Activated CD4-positive, alpha-beta T cell treated with anti-CD3 and anti-CD28 coated beads for 48 hours (primary cell): ENCODE measurements around the gene MFRP.

Experiments
- DNase-seq: peaks from one replicate; pipeline ENCODE4 v3.0.0-alpha.2; 2020

Gene MFRP

DNA sequence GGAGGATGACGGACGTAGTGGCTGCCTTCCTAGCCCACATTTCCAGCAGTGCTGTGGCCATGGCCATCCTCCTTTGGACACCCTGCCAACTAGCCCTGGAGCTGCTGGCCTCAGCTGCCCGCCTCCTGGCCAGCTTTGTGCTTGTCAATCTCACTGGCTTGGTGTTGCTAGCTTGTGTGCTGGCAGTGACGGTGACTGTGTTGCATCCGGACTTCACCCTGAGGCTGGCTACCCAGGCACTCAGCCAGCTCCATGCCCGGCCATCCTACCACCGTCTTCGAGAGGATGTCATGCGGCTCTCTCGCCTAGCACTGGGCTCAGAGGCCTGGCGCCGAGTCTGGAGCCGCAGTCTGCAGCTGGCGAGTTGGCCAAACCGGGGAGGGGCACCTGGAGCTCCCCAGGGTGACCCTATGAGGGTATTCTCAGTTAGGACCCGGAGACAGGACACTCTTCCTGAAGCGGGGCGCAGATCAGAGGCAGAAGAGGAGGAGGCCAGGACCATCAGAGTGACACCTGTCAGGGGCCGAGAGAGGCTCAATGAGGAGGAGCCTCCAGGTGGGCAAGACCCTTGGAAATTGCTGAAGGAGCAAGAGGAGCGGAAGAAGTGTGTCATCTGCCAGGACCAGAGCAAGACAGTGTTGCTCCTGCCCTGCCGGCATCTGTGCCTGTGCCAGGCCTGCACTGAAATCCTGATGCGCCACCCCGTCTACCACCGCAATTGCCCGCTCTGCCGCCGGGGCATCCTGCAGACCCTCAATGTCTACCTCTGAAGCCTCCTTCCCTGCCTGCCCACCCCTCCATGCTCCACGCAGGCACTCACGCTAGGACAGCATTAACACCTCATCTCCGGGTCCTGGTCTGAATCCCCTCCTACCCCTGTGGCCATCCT, 10.6 kb downstream of the MFRP start:
- no peak for DNase-seq

DNA sequence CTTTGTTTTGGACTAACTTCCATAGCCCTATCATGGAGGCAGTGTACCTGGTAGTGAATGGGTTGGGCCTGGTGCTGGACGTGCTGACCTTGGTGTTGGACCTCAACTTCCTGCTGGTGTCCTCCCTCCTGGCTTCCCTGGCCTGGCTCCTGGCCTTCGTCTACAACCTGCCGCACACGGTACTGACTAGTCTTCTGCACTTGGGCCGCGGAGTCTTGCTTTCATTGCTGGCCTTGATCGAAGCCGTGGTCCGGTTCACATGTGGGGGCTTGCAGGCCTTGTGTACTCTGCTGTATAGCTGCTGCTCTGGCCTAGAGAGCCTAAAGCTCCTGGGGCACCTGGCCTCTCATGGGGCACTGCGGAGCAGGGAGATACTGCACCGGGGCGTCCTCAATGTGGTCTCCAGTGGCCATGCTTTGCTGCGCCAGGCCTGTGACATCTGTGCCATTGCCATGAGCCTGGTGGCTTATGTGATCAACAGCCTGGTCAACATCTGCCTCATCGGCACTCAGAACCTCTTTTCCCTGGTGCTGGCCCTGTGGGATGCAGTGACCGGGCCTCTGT, 11.3 kb downstream of the MFRP start:
- DNase-seq = no peak

DNA sequence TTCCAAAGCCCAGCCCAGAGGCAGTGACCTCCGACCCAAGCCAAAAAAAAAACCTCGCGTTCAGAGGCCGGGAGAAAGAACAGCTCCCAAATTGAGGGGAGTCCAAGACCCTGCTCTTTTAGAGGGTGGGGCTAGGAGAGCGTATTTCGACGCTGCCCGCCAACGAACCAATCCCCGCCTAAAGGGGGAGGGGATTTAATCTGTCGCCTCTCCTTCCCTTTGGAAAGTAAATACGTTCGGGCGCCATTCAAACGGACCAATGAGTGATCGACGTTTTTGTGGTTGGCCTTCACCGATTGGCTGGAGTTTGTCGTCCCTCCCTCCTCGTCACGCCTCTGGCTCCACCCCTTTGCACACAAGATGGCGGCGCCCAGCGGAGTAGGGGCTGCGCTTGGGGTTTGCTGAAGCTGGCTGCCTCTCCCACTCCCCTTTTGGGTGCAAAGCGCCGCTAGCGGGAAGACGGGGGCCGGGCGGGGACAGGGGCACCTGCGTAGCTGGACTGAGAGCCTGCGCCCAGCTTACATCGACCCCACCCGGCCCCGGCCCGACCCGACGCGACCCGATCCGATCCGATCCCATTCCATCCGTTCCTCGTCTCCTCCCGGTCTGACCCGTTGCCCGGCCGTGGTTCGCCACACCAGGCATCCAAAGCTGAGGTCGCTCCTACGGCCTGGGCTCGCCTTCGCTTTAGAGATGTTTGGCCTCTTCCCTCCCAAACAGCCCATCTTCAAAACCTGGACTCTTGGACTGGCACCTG, 12.2 kb downstream of the MFRP start, which contains the start of gene RNF26:
RNF26 (plus strand) TSS at position 354 of the 757 bp plus-strand sequence. CDS start 596 bp downstream, outside the sequence.
- peak; percentile 95 for DNase-seq

DNA sequence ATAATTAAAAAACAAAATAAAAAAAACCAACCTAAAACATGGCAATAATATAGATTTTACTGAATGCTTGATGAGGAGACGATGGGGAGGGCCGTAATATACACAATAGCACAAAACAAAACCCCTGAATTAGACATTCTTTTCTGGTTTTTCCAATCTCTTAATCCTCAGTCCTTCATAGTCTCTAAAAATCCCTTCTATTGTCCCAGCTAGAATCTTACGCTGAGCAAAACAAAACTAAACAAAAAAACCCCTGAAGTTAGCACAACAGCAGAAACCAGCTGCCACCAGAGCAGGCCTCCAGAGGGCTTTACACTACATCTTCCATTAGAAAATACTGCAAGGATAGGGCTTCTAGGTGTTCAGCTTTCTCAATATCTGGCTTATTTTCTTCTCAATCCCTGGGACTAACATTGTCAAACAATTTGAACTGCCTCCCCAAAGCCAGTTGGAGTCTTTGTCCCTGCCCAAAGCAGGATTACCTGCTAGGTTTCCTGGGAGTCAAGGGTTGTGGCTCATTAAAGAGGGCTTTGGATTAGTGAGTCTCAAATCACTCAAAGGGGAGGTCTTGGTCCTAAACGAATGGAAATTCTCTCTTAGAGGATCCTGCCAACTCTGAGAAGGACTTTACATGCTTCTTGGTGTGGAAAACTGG, 14.3 kb downstream of the MFRP start:
- DNase-seq = no peak

DNA sequence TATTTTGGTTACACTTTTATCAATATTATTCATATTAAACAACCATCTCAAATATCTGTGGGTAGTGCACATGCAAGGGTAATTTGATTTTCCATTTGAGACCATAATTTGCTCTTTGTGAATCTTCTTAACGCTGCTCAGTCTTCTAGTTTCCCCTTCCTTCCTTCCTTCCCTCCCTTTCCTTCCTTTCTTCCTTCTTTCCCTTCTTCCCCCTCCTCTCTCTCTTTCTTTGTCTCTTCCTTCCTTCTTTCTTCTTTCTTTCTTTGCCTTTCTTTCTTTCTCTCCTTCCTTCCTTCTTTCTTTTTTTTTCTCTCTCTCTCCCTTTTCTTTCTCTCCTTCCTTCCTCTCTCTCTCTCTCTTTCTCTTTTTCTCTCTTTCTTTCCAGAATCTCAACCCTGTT, 16.3 kb downstream of the MFRP start:
- DNase-seq = no peak

DNA sequence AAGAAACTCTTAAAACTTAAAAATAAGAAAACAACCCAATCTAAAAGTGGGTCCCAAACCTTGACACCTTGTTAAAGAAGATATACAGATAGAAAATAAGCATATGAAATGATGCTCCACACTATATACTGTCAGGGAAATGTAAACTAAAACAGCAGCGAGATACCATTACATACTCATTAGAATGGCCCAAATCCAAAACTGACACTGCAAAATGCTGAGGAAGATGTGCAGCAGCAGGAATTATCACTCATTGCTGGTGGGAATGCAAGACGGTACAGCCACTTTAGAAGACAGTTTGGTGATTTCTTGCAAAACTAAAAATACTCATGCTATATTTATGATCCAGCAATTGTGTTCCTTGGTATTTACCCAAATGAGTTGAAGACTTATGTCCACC, 17.2 kb downstream of the MFRP start:
- no peak for DNase-seq

DNA sequence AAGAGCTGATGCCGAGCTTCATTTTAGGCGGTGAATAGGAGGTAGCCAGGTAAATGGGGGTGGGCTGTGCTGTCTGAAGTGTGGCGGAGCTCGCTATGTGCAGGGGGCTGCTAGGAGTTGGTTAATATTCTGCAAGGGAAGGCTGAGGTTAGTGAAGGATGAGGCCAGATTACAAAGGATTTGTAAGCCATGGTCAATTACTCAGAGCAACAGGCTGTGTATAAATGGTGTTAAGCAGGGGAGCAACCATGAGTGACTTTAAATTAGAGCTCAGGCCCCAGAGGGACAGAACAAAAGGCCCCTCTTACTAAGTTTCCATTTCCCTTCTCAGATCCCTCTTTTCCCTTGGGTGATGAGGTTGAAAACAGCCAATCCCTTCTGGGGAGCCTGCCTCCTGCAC, 22.3 kb downstream of the MFRP start:
- no peak for DNase-seq

DNA sequence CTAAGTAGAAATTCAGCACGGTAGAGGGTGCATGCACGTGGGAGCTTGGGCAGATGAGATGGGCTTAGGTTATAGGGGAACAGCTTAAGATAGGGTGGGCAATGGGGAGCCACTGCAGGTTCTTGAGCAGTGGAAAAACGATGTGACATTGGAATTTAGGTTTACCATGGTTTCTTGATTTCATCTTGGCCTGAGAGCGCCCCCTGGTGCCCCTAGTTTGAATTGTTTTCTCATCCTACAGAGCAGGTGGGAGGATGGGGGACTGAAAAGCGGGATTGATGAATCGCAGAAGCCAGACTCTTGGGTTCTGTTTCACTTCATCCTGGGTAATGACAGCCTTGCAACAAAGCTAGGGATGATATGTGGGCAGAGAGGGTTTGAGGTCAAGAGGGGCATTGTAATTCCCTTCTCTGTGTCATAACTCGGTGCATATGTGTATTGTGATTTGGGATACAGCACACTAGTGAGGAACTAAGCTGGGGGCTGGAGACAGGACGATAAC, 22.9 kb downstream of the MFRP start:
- peak; percentile 91 for DNase-seq

DNA sequence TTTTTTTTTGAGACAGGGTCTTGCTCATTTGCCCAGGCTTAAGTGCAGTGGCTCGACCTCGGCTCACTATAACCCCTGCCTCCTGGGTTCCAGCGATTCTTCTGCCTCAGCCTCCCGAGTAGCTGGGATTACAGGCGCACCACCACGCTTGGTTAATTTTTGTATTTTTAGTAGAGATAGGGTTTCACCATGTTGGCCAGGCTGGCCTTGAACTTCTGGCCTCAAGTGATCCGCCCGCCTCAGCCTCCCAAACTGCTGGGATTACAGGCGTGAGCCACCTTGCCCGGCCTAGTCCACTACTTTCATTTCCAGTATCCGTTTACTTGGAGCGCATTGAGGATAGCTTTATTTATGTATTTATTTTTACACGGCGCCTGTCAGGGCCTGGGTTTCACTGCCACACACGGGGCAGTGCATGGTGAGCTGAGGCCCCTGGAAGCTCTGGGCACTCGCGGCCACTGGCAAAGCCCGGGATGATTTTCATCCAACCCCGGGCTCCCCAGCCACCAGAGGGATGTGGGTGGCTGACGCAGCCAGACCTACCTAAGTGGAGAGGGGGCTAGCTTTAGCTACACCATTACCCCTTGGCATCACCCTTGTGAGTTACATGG, 23.5 kb downstream of the MFRP start:
- no peak for DNase-seq

DNA sequence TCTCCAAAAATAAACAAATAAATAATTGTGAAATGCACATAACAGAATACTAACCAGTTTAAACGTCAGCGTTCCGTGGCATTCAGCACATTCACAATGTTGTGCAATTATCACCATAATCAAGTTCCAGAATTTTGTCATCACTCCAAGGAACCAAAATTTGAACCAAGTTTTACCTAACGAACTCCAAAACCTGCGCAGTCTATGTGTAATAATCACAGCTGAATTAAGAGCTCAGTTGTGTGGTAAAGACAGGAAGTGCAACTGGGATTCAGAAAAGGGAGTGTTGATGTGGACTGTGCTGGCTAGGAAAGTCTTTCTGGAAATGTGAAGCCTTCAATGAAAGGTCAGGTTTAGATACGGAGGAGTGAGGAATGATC, 24.2 kb downstream of the MFRP start:
- no peak for DNase-seq

DNA sequence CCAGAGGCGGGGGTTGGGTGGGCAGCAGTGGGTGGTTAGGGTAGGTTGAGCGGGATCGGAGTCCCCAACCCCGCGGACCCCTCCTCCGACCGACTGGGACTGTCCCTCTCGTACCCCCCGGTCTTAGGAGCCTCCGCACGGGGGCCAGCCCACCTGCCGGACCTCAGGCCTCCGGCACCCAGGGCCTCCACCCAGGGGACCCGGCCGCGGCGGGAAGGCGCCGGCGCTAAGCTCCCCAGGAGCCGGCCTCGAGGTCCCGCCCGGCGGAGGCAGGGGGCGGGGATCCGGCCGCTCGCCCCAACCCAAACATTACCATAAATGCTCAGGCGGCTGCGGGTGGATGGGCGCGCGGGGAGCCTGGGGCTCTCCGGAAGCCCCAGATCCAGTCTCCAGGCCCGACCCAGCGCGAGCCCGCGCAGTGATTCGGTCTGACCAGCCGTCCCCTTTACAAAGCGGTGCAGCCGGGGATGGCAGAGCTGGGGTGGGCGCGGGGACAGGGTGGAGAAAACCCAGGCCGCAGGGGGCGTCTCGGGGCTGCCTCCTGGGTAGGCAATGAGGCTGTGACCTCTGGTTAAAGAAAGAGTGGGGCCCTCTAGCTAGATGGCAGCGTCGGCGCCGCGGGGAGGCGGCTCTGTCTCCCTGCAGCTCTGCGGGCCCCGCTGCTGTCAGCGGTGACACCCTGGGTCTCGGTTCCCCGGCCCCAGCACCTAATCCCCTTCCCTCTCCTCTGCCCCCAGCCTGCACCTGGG, 25.6 kb downstream of the MFRP start:
- DNase-seq = peak; percentile 70

DNA sequence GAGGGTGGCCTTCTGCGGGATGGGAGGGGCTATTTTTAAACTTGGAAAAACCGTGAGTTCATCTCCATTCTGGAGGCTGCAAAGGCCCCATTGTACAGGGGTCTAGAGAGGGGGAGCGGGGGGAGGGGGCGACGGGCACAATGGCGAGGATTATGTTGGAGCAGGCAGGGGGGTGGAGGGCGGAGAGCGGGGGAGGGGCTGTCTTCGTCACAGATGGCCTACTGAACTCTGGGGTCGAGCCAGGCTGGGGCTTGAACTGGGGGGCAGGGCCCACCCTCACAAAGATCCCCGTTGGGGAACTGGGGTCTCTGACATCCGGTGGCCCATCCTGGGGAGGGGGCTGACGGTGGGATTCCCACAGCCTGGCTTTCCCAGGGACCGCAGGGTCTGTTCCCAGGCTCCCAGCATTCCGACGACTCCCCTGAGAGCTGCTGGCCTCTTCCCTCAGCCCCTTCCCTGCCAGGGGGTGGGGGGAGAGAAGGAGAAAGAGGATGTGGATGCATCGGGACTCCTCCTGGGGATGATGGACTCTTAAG, 26.2 kb downstream of the MFRP start:
- no peak for DNase-seq

DNA sequence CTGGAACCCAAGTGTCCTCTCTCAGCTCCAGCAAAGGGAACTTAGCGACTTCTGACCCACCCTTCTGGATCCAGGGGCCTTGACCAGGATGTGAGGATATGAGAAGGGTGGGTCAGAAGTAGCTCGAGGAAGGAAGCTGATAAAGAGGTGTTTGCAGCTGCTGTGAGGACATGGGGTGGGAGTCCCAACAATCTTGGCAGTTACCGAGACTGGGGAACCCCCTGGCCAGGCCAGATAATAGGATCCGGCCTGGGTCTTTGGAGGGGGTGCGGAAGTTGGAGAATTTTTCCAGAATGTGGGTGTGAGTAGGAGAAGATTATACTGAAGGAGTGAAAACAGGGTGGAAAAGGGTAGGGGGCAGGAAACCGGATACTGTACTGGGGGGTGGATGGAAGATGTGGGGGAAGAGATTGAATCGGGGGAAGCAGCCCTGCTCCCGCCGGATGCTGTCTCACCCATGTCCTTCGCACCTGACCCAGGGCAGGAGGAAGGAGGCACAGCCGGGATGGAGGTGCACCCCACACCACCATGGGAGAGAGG, 26.7 kb downstream of the MFRP start:
- DNase-seq = no peak

DNA sequence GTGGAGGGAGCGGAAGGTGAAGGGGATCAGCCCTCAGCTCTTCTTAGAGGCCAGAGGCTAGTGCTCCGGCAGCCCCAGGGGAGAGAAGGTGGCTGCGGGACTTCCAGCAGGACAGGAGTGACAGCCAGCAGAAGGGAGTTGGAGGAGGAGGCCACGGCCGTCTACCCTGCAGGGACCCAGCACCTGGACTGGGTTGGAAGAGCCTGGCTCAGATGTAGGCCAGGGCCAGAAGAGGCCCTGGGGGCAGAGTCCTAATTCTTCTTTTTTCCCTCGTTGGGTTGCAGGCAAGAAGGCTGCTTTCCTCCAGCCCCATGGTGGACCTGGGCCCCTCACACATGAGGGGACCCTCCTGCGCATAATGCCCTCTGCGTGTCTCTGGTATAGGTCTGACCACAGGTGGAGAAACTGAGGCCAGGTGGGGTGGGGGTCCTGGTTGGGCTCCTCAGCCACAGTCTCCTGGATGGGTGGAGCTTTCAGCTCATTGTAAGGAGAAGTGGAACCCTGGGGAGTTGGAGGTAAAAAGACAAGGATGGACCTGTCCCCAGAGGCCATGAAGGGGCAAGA, 27.3 kb downstream of the MFRP start:
- no peak for DNase-seq

DNA sequence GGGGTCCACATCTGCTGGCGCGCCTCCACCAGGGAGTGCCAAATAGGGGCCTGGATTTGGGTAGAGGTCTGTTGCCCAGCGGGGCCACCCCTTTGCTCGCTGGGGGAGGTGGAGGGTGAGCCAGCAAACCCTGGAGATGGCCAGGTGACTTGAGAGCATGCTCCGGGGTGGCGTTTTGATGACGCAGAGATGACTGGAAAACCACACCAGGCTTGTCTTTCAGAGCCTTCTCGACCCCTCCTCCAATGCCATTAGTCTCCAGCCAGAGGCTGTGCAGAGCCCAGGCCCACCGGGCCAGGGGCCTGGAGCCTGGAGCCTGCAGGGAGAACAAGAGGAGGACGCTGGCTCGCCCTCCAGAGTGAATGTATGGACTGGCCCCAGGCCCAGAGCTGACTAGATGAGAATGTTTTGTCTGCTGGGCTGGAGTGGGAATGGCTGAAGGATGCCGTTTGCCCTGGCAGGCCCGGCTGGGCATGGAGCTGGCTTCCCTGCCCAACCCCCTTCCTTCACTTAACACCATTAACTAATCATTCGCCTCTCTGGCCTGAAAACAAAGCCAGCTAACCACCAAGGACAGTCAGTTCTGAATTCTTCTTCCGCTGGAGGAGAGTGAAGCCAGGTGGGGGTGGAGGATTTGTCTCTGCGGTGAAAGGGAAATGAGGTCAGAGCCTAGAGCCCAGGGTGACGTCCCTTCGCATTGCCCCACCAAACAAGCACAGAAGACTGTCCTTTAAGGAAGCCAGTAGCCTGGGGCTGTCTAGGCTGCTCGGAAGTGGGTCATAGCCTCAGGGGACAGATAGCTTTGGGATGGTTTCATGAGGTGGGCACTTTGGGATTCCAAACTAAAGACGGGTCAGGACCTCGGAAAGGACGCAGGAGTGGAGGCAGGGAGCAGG, 28.0 kb downstream of the MFRP start:
- DNase-seq = no peak

DNA sequence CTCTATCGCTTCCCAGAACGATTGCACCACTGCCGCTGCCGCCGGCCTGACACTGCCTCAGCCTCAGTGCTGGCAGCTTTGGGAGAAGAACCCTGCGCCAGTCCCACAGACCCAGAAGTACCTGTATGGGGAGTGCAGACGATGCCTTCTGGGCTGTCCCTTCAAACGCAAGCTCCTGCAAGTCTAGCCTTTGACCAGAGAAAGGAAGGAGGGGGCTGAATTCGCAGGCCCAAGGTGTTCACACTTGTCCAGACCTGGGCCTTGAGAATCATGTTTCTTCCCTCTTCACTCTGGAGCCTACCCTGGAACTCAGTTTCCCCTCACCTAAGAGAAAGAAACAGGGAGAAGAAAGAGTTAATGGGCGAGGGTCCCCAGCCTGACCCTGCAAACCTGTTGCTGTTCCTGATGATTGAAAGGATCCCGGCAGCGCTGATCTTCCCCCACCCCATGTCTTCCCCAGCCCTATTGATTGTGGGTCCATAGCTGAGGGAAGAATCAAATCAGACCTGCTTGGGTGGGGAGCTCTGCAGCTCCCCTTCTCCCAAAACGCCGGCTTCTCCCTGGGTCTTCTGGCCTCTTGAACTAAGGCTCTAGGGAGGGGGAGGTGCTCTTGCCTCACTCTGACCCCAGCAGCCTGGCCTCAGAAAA, 28.8 kb downstream of the MFRP start:
- no peak for DNase-seq

DNA sequence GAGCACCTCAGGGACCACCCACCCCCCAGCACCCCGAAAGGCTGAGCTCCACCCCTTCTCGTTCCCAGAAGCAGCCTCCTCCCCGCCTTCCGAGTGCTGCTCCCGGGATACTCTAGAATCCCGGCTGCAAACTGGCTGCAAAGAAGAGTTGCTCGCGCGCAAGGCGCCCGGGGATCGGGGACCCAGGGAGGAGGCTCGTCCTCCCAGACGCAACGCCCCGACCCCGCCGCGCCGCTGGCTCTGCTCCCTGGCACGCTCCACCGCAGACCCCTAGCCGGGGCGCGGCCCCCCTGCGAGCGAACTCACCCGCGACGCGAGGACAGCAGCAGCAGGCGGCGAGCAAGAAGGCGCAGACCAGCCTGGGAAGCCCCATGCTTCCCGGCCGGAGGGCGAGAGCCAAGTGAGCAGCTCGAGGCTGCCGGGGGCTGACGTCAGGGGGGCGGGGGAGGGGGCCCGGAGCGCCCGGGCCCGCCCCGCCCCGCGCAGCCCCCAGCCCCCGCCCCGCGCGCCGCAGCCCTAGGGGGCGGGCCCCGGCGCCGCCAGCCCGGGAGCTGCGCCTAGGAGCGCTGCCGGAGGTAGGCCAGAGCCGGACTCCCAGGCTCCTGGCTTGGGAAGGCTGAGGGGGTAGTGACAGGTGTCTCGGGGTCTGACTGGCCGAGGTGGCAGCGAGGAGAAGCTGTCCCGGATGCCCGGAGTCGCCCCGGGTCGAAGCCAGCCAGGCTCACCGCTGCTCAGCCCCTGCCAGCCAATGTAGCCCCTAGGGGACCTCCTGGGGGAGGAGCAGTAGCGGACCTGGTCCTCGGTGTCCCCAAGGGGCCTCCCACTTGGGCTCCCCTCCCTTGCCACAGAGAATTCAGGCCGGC, 29.5 kb downstream of the MFRP start, which contains the start of gene MCAM:
MCAM (minus strand) TSS at position 402 of the 863 bp plus-strand sequence; CDS start at position 373, 29 bp downstream.
- DNase-seq = no peak
